ENCODE results near the gene THBS3. TPM values are rescaled to one million over a fixed set of nuclear protein-coding genes. Genes with fewer than 3 reads are reported as not detected.
"Not testable (repeated sequence)": the region's sequence is repeated elsewhere in the genome, so short reads cannot be mapped to it uniquely, and the experiment has no call there.

Gene THBS3
- total RNA-seq, 1 donor from 2014 or later: 40.2 TPM

GRCh38 chr1:155191904-155192303 lies 15.8 kb downstream of the THBS3 start:
- Histone ChIP-seq H3K9ac (ENCODE audit: low read depth in 1 of 3, low read length in 3 of 3) (no peak overlapping the region), H3K4me3 (ENCODE audit: low read length in 3 of 3) (no peak overlapping the region), H3K4me1 (ENCODE audit: control insufficient read depth in 3 of 3, insufficient read depth in 3 of 3, low read length in 3 of 3) (peaks cover 24 to 33% (median 26%) of the 10 kb centered on the region in 3 donors), H3K27me3 (ENCODE audit: control insufficient read depth in 3 of 3, insufficient read depth in 3 of 3, low read length in 3 of 3) (peaks cover 0 to 4% (median 3%) of the 10 kb centered on the region in 3 donors), H3K9me3 (ENCODE audit: control insufficient read depth in 3 of 3, low read length in 3 of 3) (no peaks in the 10 kb centered on the region), H3K27ac (ENCODE audit: low read depth, low read length) (no peak overlapping the region), H3K36me3 (ENCODE audit: control insufficient read depth in 3 of 3, insufficient read depth in 3 of 3, low read length in 3 of 3) (peaks cover 0 to 2% (median 0%) of the 10 kb centered on the region in 3 donors)

- H3K27ac ChIP-seq (ENCODE audit: low read depth, low read length); H3K4me3 ChIP-seq (ENCODE audit: low read length in 3 of 3); H3K27me3 ChIP-seq (ENCODE audit: control insufficient read depth in 3 of 3, insufficient read depth in 3 of 3, low read length in 3 of 3); H3K36me3 ChIP-seq (ENCODE audit: control insufficient read depth in 3 of 3, insufficient read depth in 3 of 3, low read length in 3 of 3); H3K9me3 ChIP-seq (ENCODE audit: control insufficient read depth in 3 of 3, low read length in 3 of 3); H3K9ac ChIP-seq (ENCODE audit: low read depth in 1 of 3, low read length in 3 of 3): not testable (repeated sequence)
- H3K4me1 ChIP-seq (ENCODE audit: control insufficient read depth in 3 of 3, insufficient read depth in 3 of 3, low read length in 3 of 3): peaks cover 25 to 32% (median 28%) of the 10 kb centered on the region in 3 donors
Observed at GRCh38 chr1:155189926-155190325, 17.8 kb downstream of the THBS3 start.

- Histone ChIP-seq H3K36me3 (ENCODE audit: control insufficient read depth in 3 of 3, insufficient read depth in 3 of 3, low read length in 3 of 3) (no peaks in the 10 kb centered on the region), H3K9me3 (ENCODE audit: control insufficient read depth in 3 of 3, low read length in 3 of 3) (no peaks in the 10 kb centered on the region), H3K27me3 (ENCODE audit: control insufficient read depth in 3 of 3, insufficient read depth in 3 of 3, low read length in 3 of 3) (no peaks in the 10 kb centered on the region), H3K27ac (ENCODE audit: low read depth, low read length) (no peak overlapping the region), H3K9ac (ENCODE audit: low read depth in 1 of 3, low read length in 3 of 3) (no peak overlapping the region), H3K4me3 (ENCODE audit: low read length in 3 of 3) (no peak overlapping the region), H3K4me1 (ENCODE audit: control insufficient read depth in 3 of 3, insufficient read depth in 3 of 3, low read length in 3 of 3) (peaks cover 20 to 31% (median 21%) of the 10 kb centered on the region in 3 donors)
Observed at GRCh38 chr1:155188268-155188667, 19.4 kb downstream of the THBS3 start.

GRCh38 chr1:155187456-155187891 lies 20.2 kb downstream of the THBS3 start:
- Histone ChIP-seq H3K4me3 (ENCODE audit: low read length in 3 of 3) (no peak overlapping the region), H3K4me1 (ENCODE audit: control insufficient read depth in 3 of 3, insufficient read depth in 3 of 3, low read length in 3 of 3) (peaks cover 17 to 27% (median 17%) of the 10 kb centered on the region in 3 donors), H3K27ac (ENCODE audit: low read depth, low read length) (no peak overlapping the region), H3K27me3 (ENCODE audit: control insufficient read depth in 3 of 3, insufficient read depth in 3 of 3, low read length in 3 of 3) (no peaks in the 10 kb centered on the region), H3K9me3 (ENCODE audit: control insufficient read depth in 3 of 3, low read length in 3 of 3) (no peaks in the 10 kb centered on the region), H3K36me3 (ENCODE audit: control insufficient read depth in 3 of 3, insufficient read depth in 3 of 3, low read length in 3 of 3) (no peaks in the 10 kb centered on the region), H3K9ac (ENCODE audit: low read depth in 1 of 3, low read length in 3 of 3) (no peak overlapping the region)

GRCh38 chr1:155186794-155187455 lies 20.8 kb downstream of the THBS3 start:
- Histone ChIP-seq H3K9ac (ENCODE audit: low read depth in 1 of 3, low read length in 3 of 3) (no peak overlapping the region), H3K36me3 (ENCODE audit: control insufficient read depth in 3 of 3, insufficient read depth in 3 of 3, low read length in 3 of 3) (no peaks in the 10 kb centered on the region), H3K4me3 (ENCODE audit: low read length in 3 of 3) (no peak overlapping the region), H3K9me3 (ENCODE audit: control insufficient read depth in 3 of 3, low read length in 3 of 3) (no peaks in the 10 kb centered on the region), H3K27ac (ENCODE audit: low read depth, low read length) (no peak overlapping the region), H3K4me1 (ENCODE audit: control insufficient read depth in 3 of 3, insufficient read depth in 3 of 3, low read length in 3 of 3) (peaks cover 17 to 27% (median 17%) of the 10 kb centered on the region in 3 donors), H3K27me3 (ENCODE audit: control insufficient read depth in 3 of 3, insufficient read depth in 3 of 3, low read length in 3 of 3) (no peaks in the 10 kb centered on the region)

GRCh38 chr1:155186067-155186793 lies 21.5 kb downstream of the THBS3 start:
- peak overlapping the region; percentile 74 for H3K27ac ChIP-seq (ENCODE audit: low read depth, low read length)

GRCh38 chr1:155185783-155186066 lies 22.0 kb downstream of the THBS3 start:
- Histone ChIP-seq H3K27me3 (ENCODE audit: control insufficient read depth in 3 of 3, insufficient read depth in 3 of 3, low read length in 3 of 3) (no peaks in the 10 kb centered on the region), H3K36me3 (ENCODE audit: control insufficient read depth in 3 of 3, insufficient read depth in 3 of 3, low read length in 3 of 3) (no peaks in the 10 kb centered on the region), H3K9me3 (ENCODE audit: control insufficient read depth in 3 of 3, low read length in 3 of 3) (no peaks in the 10 kb centered on the region), H3K9ac (ENCODE audit: low read depth in 1 of 3, low read length in 3 of 3) (peak overlapping the region in 2 of 3 donors; percentile 46 to 68), H3K27ac (ENCODE audit: low read depth, low read length) (peak overlapping the region; percentile 74), H3K4me1 (ENCODE audit: control insufficient read depth in 3 of 3, insufficient read depth in 3 of 3, low read length in 3 of 3) (peaks cover 17 to 27% (median 17%) of the 10 kb centered on the region in 3 donors), H3K4me3 (ENCODE audit: low read length in 3 of 3) (no peak overlapping the region)

More at GRCh38 chr1:155186067-155186793, 21.5 kb downstream of the THBS3 start:
- H3K9ac ChIP-seq (ENCODE audit: low read depth in 1 of 3, low read length in 3 of 3): peak overlapping the region in 1 of 3 donors; percentile 16
- H3K36me3 ChIP-seq (ENCODE audit: control insufficient read depth in 3 of 3, insufficient read depth in 3 of 3, low read length in 3 of 3): no peaks in the 10 kb centered on the region
- H3K9me3 ChIP-seq (ENCODE audit: control insufficient read depth in 3 of 3, low read length in 3 of 3): no peaks in the 10 kb centered on the region
- H3K27me3 ChIP-seq (ENCODE audit: control insufficient read depth in 3 of 3, insufficient read depth in 3 of 3, low read length in 3 of 3): no peaks in the 10 kb centered on the region
- H3K4me3 ChIP-seq (ENCODE audit: low read length in 3 of 3): no peak overlapping the region
- peaks cover 17 to 27% (median 17%) of the 10 kb centered on the region in 3 donors for H3K4me1 ChIP-seq (ENCODE audit: control insufficient read depth in 3 of 3, insufficient read depth in 3 of 3, low read length in 3 of 3)

- peaks cover 17 to 27% (median 17%) of the 10 kb centered on the region in 3 donors for H3K4me1 ChIP-seq (ENCODE audit: control insufficient read depth in 3 of 3, insufficient read depth in 3 of 3, low read length in 3 of 3)
- H3K9ac ChIP-seq (ENCODE audit: low read depth in 1 of 3, low read length in 3 of 3): peak overlapping the region; percentile 46 to 68 (median 57)
- H3K36me3 ChIP-seq (ENCODE audit: control insufficient read depth in 3 of 3, insufficient read depth in 3 of 3, low read length in 3 of 3): no peaks in the 10 kb centered on the region
- no peaks in the 10 kb centered on the region for H3K27me3 ChIP-seq (ENCODE audit: control insufficient read depth in 3 of 3, insufficient read depth in 3 of 3, low read length in 3 of 3)
- H3K4me3 ChIP-seq (ENCODE audit: low read length in 3 of 3): no peak overlapping the region
- H3K9me3 ChIP-seq (ENCODE audit: control insufficient read depth in 3 of 3, low read length in 3 of 3): no peaks in the 10 kb centered on the region
- H3K27ac ChIP-seq (ENCODE audit: low read depth, low read length): peak overlapping the region; percentile 74
Observed at GRCh38 chr1:155184835-155185782, 22.6 kb downstream of the THBS3 start.

GRCh38 chr1:155184351-155184811 lies 23.3 kb downstream of the THBS3 start:
- no peaks in the 10 kb centered on the region for H3K36me3 ChIP-seq (ENCODE audit: control insufficient read depth in 3 of 3, insufficient read depth in 3 of 3, low read length in 3 of 3)
- H3K9ac ChIP-seq (ENCODE audit: low read depth in 1 of 3, low read length in 3 of 3): peak overlapping the region in 1 of 3 donors; percentile 68
- H3K9me3 ChIP-seq (ENCODE audit: control insufficient read depth in 3 of 3, low read length in 3 of 3): no peaks in the 10 kb centered on the region
- H3K27ac ChIP-seq (ENCODE audit: low read depth, low read length): peak overlapping the region; percentile 74
- no peak overlapping the region for H3K4me3 ChIP-seq (ENCODE audit: low read length in 3 of 3)
- peaks cover 17 to 27% (median 17%) of the 10 kb centered on the region in 3 donors for H3K4me1 ChIP-seq (ENCODE audit: control insufficient read depth in 3 of 3, insufficient read depth in 3 of 3, low read length in 3 of 3)
- no peaks in the 10 kb centered on the region for H3K27me3 ChIP-seq (ENCODE audit: control insufficient read depth in 3 of 3, insufficient read depth in 3 of 3, low read length in 3 of 3)
